Suprapubic skin (tissue), 4 donors: Measurements from ENCODE around the gene MSMO1. TPM values are rescaled to one million over a fixed set of nuclear protein-coding genes. Genes with fewer than 3 reads are reported as not detected.
"Not testable (repeated sequence)": the region's sequence is repeated elsewhere in the genome, so short reads cannot be mapped to it uniquely, and the experiment has no call there.

Source experiments
- DNase-seq, 2 donors: peaks; one replicate each; pipeline ENCODE4 v3.0.0-alpha.2; 2019; ENCODE audit warnings: low spot score in 2 of 2
- H3K27ac ChIP-seq: fragments of 200-600 bp; sonication (generic); one replicate; pipeline ENCODE4 v1.5.1; 2019
- H3K27me3 ChIP-seq: fragments of 200-600 bp; sonication (generic); one replicate; pipeline ENCODE4 v1.5.1; 2019
- H3K36me3 ChIP-seq: fragments of 200-600 bp; sonication (generic); one replicate; pipeline ENCODE4 v1.5.1; 2019
- H3K4me1 ChIP-seq: fragments of 200-600 bp; sonication (generic); one replicate; pipeline ENCODE4 v1.5.1; 2019
- H3K4me3 ChIP-seq: fragments of 200-600 bp; sonication (generic); one replicate; pipeline ENCODE4 v1.5.1; 2019; ENCODE audit warnings: mild to moderate bottlenecking
- H3K9me3 ChIP-seq: fragments of 200-600 bp; sonication (generic); one replicate; pipeline ENCODE4 v1.5.1; 2019
- CTCF ChIP-seq, 2 donors: fragments of 200-600 bp in 1 of 2; fragments of 450-650 bp in 1 of 2; sonication (generic) in 1 of 2; IDR thresholded peaks; one replicate each; pipeline ENCODE4 v1.5.1; 2016 to 2019; ENCODE audit warnings: antibody characterized with exemption in 2 of 2, mild to moderate bottlenecking in 1 of 2, moderate library complexity in 1 of 2
- EP300 ChIP-seq: sonication (generic); formaldehyde crosslinking; IDR thresholded peaks from one replicate; pipeline ENCODE4 v1.6.1; 2017; ENCODE audit warnings: antibody characterized with exemption
- POLR2A ChIP-seq, 2 donors: fragments of 450-650 bp; IDR thresholded peaks; one replicate each; pipeline ENCODE4 v1.6.1; 2017; ENCODE audit warnings: antibody characterized with exemption in 2 of 2, mild to moderate bottlenecking in 2 of 2, moderate library complexity in 2 of 2
- POLR2AphosphoS5 ChIP-seq, 3 donors: sonication (generic); formaldehyde crosslinking; IDR thresholded peaks; one replicate each; pipeline ENCODE4 v1.6.1; 2017; ENCODE audit warnings: antibody characterized with exemption in 3 of 3
- WGBS: methylation state at CpG from one replicate; pipeline ENCODE4 v1.1.5; 2018; 5-methylcytosine and 5-hydroxymethylcytosine counted together
- total RNA-seq, 4 donors: library from RNA; depleted of rRNA; stranded (reverse); fragments of >200 nt; gene quantifications; one replicate each; pipeline ENCODE4 v1.1.0, GENCODE V29; 2016

MSMO1 gene
- total RNA-seq, 4 donors from 2014 or later = 48.8 to 173 (median 133) TPM

DNA sequence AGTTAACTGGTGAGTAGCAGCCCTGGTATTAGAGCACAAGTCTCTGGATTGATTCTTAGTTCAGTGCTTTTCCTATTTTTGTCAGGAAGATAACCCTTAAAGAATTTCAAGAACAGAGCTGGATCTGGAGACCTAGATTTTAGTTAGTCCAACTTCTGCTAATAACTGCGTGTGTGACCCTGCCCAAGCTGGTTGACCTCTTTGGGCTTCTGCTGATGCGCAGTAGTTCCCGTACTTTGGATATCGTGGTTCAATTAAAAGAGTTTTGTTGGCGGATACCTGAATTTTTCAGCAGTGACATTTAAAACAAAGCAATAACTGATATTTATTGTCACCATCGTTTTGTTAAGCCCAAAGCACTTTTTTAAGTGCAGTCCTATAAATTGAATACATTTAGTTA lies 9.3 kb downstream of the MSMO1 start:
- Histone ChIP-seq H3K4me3 (no peak overlapping the region), H3K4me1 (no peaks in the 10 kb centered on the region), H3K27me3 (no peaks in the 10 kb centered on the region), H3K27ac (no peak overlapping the region), H3K36me3 (peaks cover 31% of the 10 kb centered on the region), H3K9me3 (no peaks in the 10 kb centered on the region)
- WGBS = 93% methylated on average over 6 of the region's 6 CpGs
- DNase-seq = no peak
- no peak for TF ChIP-seq POLR2AphosphoS5 (IDR thresholded peaks at IDR 0.05)
- no peak for TF ChIP-seq CTCF (IDR thresholded peaks at IDR 0.05)

- H3K27ac ChIP-seq, H3K4me3 ChIP-seq, H3K4me1 ChIP-seq, H3K9me3 ChIP-seq, DNase-seq, H3K27me3 ChIP-seq: not testable (repeated sequence)
- 94% methylated on average over 5 of the region's 5 CpGs for WGBS
- H3K36me3 ChIP-seq = peaks cover 35% of the 10 kb centered on the region
These were observed 14.9 kb downstream of the MSMO1 start for GRCh38 chr4:165342340-165342739.

DNA sequence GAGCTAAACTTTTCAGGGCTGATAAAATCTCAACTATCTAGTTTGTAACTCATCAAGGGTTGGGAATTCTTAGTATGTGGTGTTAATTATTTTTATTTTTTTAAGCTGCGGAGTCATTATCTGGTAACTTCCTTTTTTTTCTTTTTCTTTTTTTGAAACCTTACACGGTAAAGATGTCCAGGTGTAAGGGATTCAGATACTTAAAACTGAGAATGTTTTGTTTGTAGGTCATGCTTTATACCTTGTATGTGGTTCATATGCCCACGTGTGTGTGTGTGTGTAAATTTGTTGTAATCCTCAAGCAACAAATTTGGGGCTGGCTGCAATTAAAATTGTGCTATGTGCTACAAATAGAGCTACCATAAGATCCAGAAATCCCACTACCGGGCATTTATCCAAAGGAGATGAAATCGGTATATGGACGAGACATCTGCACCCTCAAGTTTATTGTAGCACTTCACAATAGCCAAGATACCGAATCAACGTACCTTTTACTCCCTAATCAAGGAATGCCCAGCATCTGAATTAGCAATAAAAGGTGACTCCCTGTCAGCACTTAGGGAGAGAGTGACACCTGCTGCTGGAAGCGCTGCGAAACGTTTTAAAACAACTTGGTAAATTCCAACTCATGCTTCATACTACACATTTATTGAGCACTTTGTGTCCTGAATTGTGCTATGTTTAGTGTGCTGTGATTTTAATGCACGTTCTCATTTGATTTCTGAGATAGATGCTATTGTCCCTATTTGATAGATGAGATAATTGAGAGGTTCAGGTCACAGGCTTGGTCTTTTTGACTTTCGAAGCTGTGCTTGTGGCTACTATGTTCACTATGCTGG lies 16.1 kb downstream of the MSMO1 start:
- TF ChIP-seq EP300 (no peak), POLR2A (IDR thresholded peaks at IDR 0.05) (no peak), CTCF (IDR thresholded peaks at IDR 0.05) (no peak), POLR2AphosphoS5 (IDR thresholded peaks at IDR 0.05) (no peak)
- WGBS = 72% methylated on average over 13 of the region's 13 CpGs
- H3K4me3 ChIP-seq = no peak overlapping the region
- no peaks in the 10 kb centered on the region for H3K9me3 ChIP-seq
- no peaks in the 10 kb centered on the region for H3K27me3 ChIP-seq
- H3K27ac ChIP-seq = no peak overlapping the region
- no peak for DNase-seq
- H3K4me1 ChIP-seq = no peaks in the 10 kb centered on the region
- H3K36me3 ChIP-seq = peaks cover 35% of the 10 kb centered on the region

GRCh38 chr4:165345666-165346417 lies 18.4 kb downstream of the MSMO1 start:
- H3K27me3 ChIP-seq = no peaks in the 10 kb centered on the region
- no peak for TF ChIP-seq POLR2AphosphoS5 (IDR thresholded peaks at IDR 0.05)
- no peak for TF ChIP-seq POLR2A (IDR thresholded peaks at IDR 0.05)
- no peak for TF ChIP-seq EP300
- TF ChIP-seq CTCF (IDR thresholded peaks at IDR 0.05) = no peak
- 70% methylated on average over 10 of the region's 10 CpGs for WGBS
- peaks cover 16% of the 10 kb centered on the region for H3K36me3 ChIP-seq
- no peaks in the 10 kb centered on the region for H3K4me1 ChIP-seq
- no peak for DNase-seq
- no peak overlapping the region for H3K27ac ChIP-seq
- H3K9me3 ChIP-seq = no peaks in the 10 kb centered on the region
- no peak overlapping the region for H3K4me3 ChIP-seq

- Histone ChIP-seq H3K9me3 (no peaks in the 10 kb centered on the region), H3K27ac (no peak overlapping the region), H3K4me1 (no peaks in the 10 kb centered on the region), H3K4me3 (no peak overlapping the region), H3K27me3 (no peaks in the 10 kb centered on the region), H3K36me3 (no peaks in the 10 kb centered on the region)
- no peak for DNase-seq
- TF ChIP-seq EP300 = no peak
- 89% methylated on average over 3 of the region's 3 CpGs for WGBS
These were observed 20.4 kb downstream of the MSMO1 start for GRCh38 chr4:165347647-165348569.
